C4-2B (cell line): Measurements from ENCODE around the gene CERS1.

Experiments used
- CTCF ChIP-seq: fragments of 450-650 bp; conservative IDR thresholded peaks from 2 replicates; pipeline ENCODE4 v1.5.1; 2017; ENCODE audit warnings: mild to moderate bottlenecking
- ZFX ChIP-seq: fragments of 450-650 bp; IDR thresholded peaks from 2 replicates; pipeline ENCODE4 v1.6.1; 2017

DNA sequence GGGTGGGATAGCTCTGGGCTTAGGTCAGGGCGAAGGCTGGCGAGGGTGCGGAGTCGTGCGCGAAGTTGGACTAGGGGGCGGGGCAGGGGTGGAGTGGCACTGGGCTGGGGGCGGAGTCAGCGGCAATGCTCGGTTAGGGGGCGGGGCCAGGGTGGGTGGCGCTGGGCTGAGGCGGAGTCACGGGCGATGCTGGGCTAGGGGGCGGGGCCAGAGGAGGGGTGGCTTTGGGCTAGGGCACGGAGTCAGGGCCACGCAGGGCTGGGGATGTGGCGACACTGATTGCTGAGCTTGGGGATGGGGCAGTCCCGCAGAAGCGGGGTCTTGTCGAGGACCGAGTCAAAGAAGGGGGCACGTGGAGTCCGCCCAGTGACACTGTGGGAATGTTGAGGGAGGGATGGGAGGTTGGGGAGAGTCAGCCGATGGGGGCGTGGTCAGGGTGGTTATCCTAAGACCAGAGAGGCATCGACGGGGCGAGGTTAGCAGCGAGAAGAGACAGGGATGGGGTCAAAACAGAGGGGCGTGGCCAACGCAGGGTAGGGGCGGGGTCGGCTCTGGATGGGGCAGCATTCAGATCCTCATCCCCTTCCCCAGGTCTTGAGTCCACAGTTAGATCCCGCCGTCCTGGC, 36.4 kb upstream of the CERS1 start:
- no peak for TF ChIP-seq CTCF
- no peak for TF ChIP-seq ZFX
